ENCODE measurements around the gene OSBPL6. TPM values are rescaled to one million over a fixed set of nuclear protein-coding genes. Genes with fewer than 3 reads are reported as not detected.

OSBPL6 gene
- total and polyA plus RNA-seq, 9 of the 15 experiments (the other 6 are each of a cell fraction or from before 2014, with no cell fraction given) = 3.4 to 12.7 (median 9.3) TPM

DNA sequence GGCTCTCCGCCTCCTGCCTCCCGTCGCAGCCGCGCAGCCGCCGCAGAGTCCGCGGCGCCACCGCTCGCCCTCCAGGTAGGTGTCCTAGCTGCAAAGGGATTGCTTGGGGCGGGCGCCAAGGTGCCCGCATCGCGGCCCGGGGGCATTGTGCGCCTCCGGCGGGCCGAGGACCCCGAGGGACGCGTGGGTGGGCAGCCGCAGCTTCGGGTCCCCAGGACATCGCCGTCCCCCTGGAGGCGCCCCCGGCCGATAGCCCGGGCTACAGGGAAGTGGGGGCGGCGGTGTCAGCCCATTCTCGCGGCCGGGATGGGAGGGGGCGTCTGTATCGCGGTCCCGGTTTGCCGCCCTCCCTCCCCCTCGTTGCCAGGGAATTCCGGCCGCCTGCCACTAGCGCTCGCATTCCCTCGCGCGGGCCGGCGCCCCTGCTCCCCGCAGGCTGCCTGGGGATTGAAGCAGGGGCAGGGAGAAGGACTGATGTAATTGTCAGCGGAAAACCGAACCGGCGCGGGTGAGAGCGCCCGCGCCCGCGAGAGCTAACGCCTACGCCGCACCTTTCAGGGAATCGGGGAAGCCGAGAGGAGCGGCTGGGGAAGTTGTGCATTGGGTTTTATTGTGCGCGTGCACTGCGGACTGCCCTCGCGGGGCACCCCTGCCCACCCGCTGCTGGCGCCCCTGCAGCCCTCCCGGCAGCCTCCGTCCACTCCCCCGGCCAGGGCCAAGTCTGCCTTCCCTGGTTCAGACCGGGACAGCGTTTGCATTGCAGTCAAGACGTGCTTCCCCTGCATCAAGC, 483 bp downstream of the OSBPL6 start (continued):
- TF ChIP-seq, protein P1, sequence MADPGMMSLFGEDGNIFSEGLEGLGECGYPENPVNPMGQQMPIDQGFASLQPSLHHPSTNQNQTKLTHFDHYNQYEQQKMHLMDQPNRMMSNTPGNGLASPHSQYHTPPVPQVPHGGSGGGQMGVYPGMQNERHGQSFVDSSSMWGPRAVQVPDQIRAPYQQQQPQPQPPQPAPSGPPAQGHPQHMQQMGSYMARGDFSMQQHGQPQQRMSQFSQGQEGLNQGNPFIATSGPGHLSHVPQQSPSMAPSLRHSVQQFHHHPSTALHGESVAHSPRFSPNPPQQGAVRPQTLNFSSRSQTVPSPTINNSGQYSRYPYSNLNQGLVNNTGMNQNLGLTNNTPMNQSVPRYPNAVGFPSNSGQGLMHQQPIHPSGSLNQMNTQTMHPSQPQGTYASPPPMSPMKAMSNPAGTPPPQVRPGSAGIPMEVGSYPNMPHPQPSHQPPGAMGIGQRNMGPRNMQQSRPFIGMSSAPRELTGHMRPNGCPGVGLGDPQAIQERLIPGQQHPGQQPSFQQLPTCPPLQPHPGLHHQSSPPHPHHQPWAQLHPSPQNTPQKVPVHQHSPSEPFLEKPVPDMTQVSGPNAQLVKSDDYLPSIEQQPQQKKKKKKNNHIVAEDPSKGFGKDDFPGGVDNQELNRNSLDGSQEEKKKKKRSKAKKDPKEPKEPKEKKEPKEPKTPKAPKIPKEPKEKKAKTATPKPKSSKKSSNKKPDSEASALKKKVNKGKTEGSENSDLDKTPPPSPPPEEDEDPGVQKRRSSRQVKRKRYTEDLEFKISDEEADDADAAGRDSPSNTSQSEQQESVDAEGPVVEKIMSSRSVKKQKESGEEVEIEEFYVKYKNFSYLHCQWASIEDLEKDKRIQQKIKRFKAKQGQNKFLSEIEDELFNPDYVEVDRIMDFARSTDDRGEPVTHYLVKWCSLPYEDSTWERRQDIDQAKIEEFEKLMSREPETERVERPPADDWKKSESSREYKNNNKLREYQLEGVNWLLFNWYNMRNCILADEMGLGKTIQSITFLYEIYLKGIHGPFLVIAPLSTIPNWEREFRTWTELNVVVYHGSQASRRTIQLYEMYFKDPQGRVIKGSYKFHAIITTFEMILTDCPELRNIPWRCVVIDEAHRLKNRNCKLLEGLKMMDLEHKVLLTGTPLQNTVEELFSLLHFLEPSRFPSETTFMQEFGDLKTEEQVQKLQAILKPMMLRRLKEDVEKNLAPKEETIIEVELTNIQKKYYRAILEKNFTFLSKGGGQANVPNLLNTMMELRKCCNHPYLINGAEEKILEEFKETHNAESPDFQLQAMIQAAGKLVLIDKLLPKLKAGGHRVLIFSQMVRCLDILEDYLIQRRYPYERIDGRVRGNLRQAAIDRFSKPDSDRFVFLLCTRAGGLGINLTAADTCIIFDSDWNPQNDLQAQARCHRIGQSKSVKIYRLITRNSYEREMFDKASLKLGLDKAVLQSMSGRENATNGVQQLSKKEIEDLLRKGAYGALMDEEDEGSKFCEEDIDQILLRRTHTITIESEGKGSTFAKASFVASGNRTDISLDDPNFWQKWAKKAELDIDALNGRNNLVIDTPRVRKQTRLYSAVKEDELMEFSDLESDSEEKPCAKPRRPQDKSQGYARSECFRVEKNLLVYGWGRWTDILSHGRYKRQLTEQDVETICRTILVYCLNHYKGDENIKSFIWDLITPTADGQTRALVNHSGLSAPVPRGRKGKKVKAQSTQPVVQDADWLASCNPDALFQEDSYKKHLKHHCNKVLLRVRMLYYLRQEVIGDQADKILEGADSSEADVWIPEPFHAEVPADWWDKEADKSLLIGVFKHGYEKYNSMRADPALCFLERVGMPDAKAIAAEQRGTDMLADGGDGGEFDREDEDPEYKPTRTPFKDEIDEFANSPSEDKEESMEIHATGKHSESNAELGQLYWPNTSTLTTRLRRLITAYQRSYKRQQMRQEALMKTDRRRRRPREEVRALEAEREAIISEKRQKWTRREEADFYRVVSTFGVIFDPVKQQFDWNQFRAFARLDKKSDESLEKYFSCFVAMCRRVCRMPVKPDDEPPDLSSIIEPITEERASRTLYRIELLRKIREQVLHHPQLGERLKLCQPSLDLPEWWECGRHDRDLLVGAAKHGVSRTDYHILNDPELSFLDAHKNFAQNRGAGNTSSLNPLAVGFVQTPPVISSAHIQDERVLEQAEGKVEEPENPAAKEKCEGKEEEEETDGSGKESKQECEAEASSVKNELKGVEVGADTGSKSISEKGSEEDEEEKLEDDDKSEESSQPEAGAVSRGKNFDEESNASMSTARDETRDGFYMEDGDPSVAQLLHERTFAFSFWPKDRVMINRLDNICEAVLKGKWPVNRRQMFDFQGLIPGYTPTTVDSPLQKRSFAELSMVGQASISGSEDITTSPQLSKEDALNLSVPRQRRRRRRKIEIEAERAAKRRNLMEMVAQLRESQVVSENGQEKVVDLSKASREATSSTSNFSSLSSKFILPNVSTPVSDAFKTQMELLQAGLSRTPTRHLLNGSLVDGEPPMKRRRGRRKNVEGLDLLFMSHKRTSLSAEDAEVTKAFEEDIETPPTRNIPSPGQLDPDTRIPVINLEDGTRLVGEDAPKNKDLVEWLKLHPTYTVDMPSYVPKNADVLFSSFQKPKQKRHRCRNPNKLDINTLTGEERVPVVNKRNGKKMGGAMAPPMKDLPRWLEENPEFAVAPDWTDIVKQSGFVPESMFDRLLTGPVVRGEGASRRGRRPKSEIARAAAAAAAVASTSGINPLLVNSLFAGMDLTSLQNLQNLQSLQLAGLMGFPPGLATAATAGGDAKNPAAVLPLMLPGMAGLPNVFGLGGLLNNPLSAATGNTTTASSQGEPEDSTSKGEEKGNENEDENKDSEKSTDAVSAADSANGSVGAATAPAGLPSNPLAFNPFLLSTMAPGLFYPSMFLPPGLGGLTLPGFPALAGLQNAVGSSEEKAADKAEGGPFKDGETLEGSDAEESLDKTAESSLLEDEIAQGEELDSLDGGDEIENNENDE (IDR thresholded peaks at IDR 0.05; ENCODE audit: low read depth, low read length) = no peak
- TF ChIP-seq, protein P2, sequence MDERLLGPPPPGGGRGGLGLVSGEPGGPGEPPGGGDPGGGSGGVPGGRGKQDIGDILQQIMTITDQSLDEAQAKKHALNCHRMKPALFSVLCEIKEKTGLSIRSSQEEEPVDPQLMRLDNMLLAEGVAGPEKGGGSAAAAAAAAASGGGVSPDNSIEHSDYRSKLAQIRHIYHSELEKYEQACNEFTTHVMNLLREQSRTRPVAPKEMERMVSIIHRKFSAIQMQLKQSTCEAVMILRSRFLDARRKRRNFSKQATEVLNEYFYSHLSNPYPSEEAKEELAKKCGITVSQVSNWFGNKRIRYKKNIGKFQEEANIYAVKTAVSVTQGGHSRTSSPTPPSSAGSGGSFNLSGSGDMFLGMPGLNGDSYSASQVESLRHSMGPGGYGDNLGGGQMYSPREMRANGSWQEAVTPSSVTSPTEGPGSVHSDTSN (CRISPR knock-in tag; IDR thresholded peaks at IDR 0.05; ENCODE audit: low read depth) = no peak
- TF ChIP-seq, protein P2 (tag; conservative IDR thresholded peaks at IDR 0.05; ENCODE audit: low read depth) = no peak
- peak; percentile 18 for TF ChIP-seq TAF1 (IDR thresholded peaks at IDR 0.05; ENCODE audit: control insufficient read depth, extremely low read depth, insufficient read depth, low read length, severe bottlenecking)
- 0 out of 2 replicates have a peak, but pooled peaks have one; percentile 5 for TF ChIP-seq GTF2E2 (tag; IDR thresholded peaks at IDR 0.05)
- TF ChIP-seq PHB2 (IDR thresholded peaks at IDR 0.05; ENCODE audit: low read depth) = no peak
- no peak for TF ChIP-seq MYBL2 (IDR thresholded peaks at IDR 0.05; ENCODE audit: low read depth)
- peak; percentile 47; the same call in 1 of the 2 replicates for TF ChIP-seq MYBL2 (CRISPR knock-in tag; IDR thresholded peaks at IDR 0.05; ENCODE audit: borderline replicate concordance)
- peak; percentile 25; the same call in 1 of the 2 replicates for TF ChIP-seq XRCC5 (IDR thresholded peaks at IDR 0.05; ENCODE audit: low read depth, low read length)
- TF ChIP-seq HNRNPLL (IDR thresholded peaks at IDR 0.05; ENCODE audit: low read depth, low read length, poor library complexity, severe bottlenecking) = peak; percentile 61
- no peak for TF ChIP-seq NFE2 (IDR thresholded peaks at IDR 0.05; ENCODE audit: low read depth)
- TF ChIP-seq ZBTB7A (IDR thresholded peaks at IDR 0.05; ENCODE audit: borderline replicate concordance, control insufficient read depth, low read depth, low read length) = peak; percentile 45; the same call in 1 of the 2 replicates
- no peak for TF ChIP-seq CBX3 (IDR thresholded peaks at IDR 0.05; ENCODE audit: borderline replicate concordance in 1 of 2, low read length in 2 of 2)
